Cardiac septum (tissue), 1 donor: ENCODE results near the gene PCSK2. TPM values are rescaled to one million over a fixed set of nuclear protein-coding genes. Genes with fewer than 3 reads are reported as not detected.

Source experiments
- DNase-seq: peaks from one replicate; pipeline ENCODE4 v3.0.0-alpha.2; 2020; ENCODE audit warnings: low spot score
- intact Hi-C: fragments of 100-400 bp; cut with DNase I; formaldehyde crosslinking; loops from one replicate; pipeline ENCODE4 v1.14.0; 2022
- total RNA-seq: library from RNA; stranded (reverse); fragmentation: NEBNext Ultra II Directional; extraction: Animal tissue kit (Norgen Biotek cat#: 25700); gene quantifications from one replicate; pipeline ENCODE4 v1.2.1, GENCODE V29; 2021
- donor health status: DM: no; HTN: no; CAD: no.

Gene PCSK2
- total RNA-seq, 1 donor from 2014 or later, result 0.35 TPM

- DNase-seq, result no peak
- intact Hi-C loops, result no loop called here
Measured at GRCh38 chr20:17326096-17326495, 99.3 kb downstream of the PCSK2 start.

- intact Hi-C loops, result no loop called here
- no peak for DNase-seq
Measured at GRCh38 chr20:17327185-17328148, 100.6 kb downstream of the PCSK2 start.

GRCh38 chr20:17334932-17335331, 108.1 kb downstream of the PCSK2 start:
- intact Hi-C loops, result no loop called here
- no peak for DNase-seq

GRCh38 chr20:17339000-17339399, 112.2 kb downstream of the PCSK2 start:
- intact Hi-C loops, result no loop called here
- DNase-seq, result no peak

GRCh38 chr20:17343091-17343490, 116.3 kb downstream of the PCSK2 start:
- intact Hi-C loops, result no loop called here
- DNase-seq, result no peak

- DNase-seq, result no peak
- intact Hi-C loops, result no loop called here
Measured at GRCh38 chr20:17343656-17344452, 117.0 kb downstream of the PCSK2 start.

GRCh38 chr20:17344790-17345189, 118.0 kb downstream of the PCSK2 start:
- DNase-seq, result no peak
- intact Hi-C loops, result no loop called here

- intact Hi-C loops, result no loop called here
- DNase-seq, result no peak
Measured at GRCh38 chr20:17345321-17345720, 118.5 kb downstream of the PCSK2 start.

- no peak for DNase-seq
- intact Hi-C loops, result no loop called here
Measured at GRCh38 chr20:17350321-17350720, 123.5 kb downstream of the PCSK2 start.

GRCh38 chr20:17357238-17357637, 130.4 kb downstream of the PCSK2 start:
- intact Hi-C loops, result no loop called here
- DNase-seq, result no peak

- intact Hi-C loops, result no loop called here
- no peak for DNase-seq
Measured at GRCh38 chr20:17358854-17359253, 132.0 kb downstream of the PCSK2 start.

- intact Hi-C loops, result no loop called here
- no peak for DNase-seq
Measured at GRCh38 chr20:17364681-17365080, 137.8 kb downstream of the PCSK2 start.

- DNase-seq, result no peak
- intact Hi-C loops, result no loop called here
Measured at GRCh38 chr20:17365831-17366230, 139.0 kb downstream of the PCSK2 start.

- no peak for DNase-seq
- intact Hi-C loops, result no loop called here
Measured at GRCh38 chr20:17369506-17369905, 142.7 kb downstream of the PCSK2 start.

- DNase-seq, result no peak
- intact Hi-C loops, result no loop called here
Measured at GRCh38 chr20:17372806-17373440, 146.1 kb downstream of the PCSK2 start.

GRCh38 chr20:17374086-17374485, 147.2 kb downstream of the PCSK2 start:
- no peak for DNase-seq
- intact Hi-C loops, result no loop called here

- intact Hi-C loops, result no loop called here
- DNase-seq, result no peak
Measured at GRCh38 chr20:17376031-17376430, 149.2 kb downstream of the PCSK2 start.

GRCh38 chr20:17377231-17377630, 150.4 kb downstream of the PCSK2 start:
- intact Hi-C loops, result no loop called here
- DNase-seq, result no peak

GRCh38 chr20:17379651-17380050, 152.8 kb downstream of the PCSK2 start:
- no peak for DNase-seq
- intact Hi-C loops, result no loop called here

- DNase-seq, result no peak
- intact Hi-C loops, result no loop called here
Measured at GRCh38 chr20:17380801-17381200, 154.0 kb downstream of the PCSK2 start.
